Measurements from ENCODE around the gene LTB4R2.

- TF ChIP-seq CTCF (IDR thresholded peaks at IDR 0.05) = no peak
- no peak for TF ChIP-seq POLR2A (IDR thresholded peaks at IDR 0.05)
Measured at GRCh38 chr14:24323341-24323740, 13.4 kb downstream of the LTB4R2 start.
